Thymus (tissue), 11 donors: Measurements from ENCODE around the gene ASCC1. TPM values are rescaled to one million over a fixed set of nuclear protein-coding genes. Genes with fewer than 3 reads are reported as not detected.
"Not testable (repeated sequence)": the region's sequence is repeated elsewhere in the genome, so short reads cannot be mapped to it uniquely, and the experiment has no call there.

Experiments used
- DNase-seq, 9 donors: peaks; one replicate each; pipeline ENCODE4 v3.0.0-alpha.2; 2013; ENCODE audit warnings: low spot score in 9 of 9, low read depth in 6 of 9, missing footprints in 1 of 9
- H3K27ac ChIP-seq, 2 donors: one replicate each; pipeline ENCODE4 v1.5.1; 2013; ENCODE audit warnings: control low read depth in 1 of 2, low read depth in 1 of 2, low read length in 1 of 2, mild to moderate bottlenecking in 1 of 2, moderate library complexity in 1 of 2
- H3K27me3 ChIP-seq, 2 donors: one replicate each; pipeline ENCODE4 v1.5.1; 2013; ENCODE audit warnings: low read length in 1 of 2; ENCODE audit not compliant: control insufficient read depth in 2 of 2, insufficient read depth in 1 of 2
- H3K36me3 ChIP-seq, 2 donors: one replicate each; pipeline ENCODE4 v1.5.1; 2013; ENCODE audit warnings: low read length in 1 of 2, mild to moderate bottlenecking in 1 of 2, moderate library complexity in 1 of 2; ENCODE audit not compliant: control insufficient read depth in 2 of 2, insufficient read depth in 2 of 2
- H3K4me1 ChIP-seq, 2 donors: one replicate each; pipeline ENCODE4 v1.5.1; 2013; ENCODE audit warnings: low read length in 2 of 2; ENCODE audit not compliant: control insufficient read depth in 2 of 2, insufficient read depth in 2 of 2
- H3K4me3 ChIP-seq, 2 donors: one replicate each; pipeline ENCODE4 v1.5.1; 2013; ENCODE audit warnings: low read length in 2 of 2, control low read depth in 1 of 2, mild to moderate bottlenecking in 1 of 2
- H3K9me3 ChIP-seq, 2 donors: one replicate each; pipeline ENCODE4 v1.5.1; 2013; ENCODE audit warnings: low read length in 1 of 2, mild to moderate bottlenecking in 1 of 2; ENCODE audit not compliant: control insufficient read depth in 2 of 2, insufficient read depth in 1 of 2
- WGBS: extraction: QIAGEN DNeasy Blood & Tissue Kit; methylation state at CpG from one replicate; pipeline ENCODE4 v1.1.7; 2013; 5-methylcytosine and 5-hydroxymethylcytosine counted together
- polyA plus RNA-seq: library from polyadenylated mRNA; stranded (reverse); fragments of 200-250 nt; gene quantifications from one replicate; pipeline ENCODE4 v1.2.3, GENCODE V29; 2013
- total RNA-seq: library from RNA; stranded (reverse); fragments of 120-200 nt; gene quantifications from one replicate; pipeline ENCODE4 v1.2.4, GENCODE V29; 2013
- donor health status: healthy.

The ASCC1 gene
- total and polyA plus RNA-seq, 2 donors = 22.1 to 29.7 TPM

- H3K27ac ChIP-seq, H3K9me3 ChIP-seq, H3K4me3 ChIP-seq, H3K36me3 ChIP-seq, H3K4me1 ChIP-seq, H3K27me3 ChIP-seq, DNase-seq: not testable (repeated sequence)
- 99% methylated on average over 5 of the region's 6 CpGs for WGBS
Observed at GRCh38 chr10:72150746-72151478, 65.2 kb downstream of the ASCC1 start.

GRCh38 chr10:72147324-72147584 is 68.8 kb downstream of the ASCC1 start:
- not testable (repeated sequence) for H3K9me3 ChIP-seq, H3K27ac ChIP-seq, H3K4me1 ChIP-seq, H3K27me3 ChIP-seq, H3K36me3 ChIP-seq, H3K4me3 ChIP-seq, DNase-seq
- 96% methylated on average over 4 of the region's 4 CpGs for WGBS

GRCh38 chr10:72146559-72147323 is 69.3 kb downstream of the ASCC1 start:
- Histone ChIP-seq H3K27me3 (no peaks in the 10 kb centered on the region), H3K4me1 (no peaks in the 10 kb centered on the region), H3K36me3 (no peaks in the 10 kb centered on the region), H3K27ac (no peak overlapping the region), H3K9me3 (no peaks in the 10 kb centered on the region), H3K4me3 (no peak overlapping the region)
- DNase-seq = no peak
- WGBS = 97% methylated on average over 4 of the region's 4 CpGs

- H3K4me1 ChIP-seq = no peaks in the 10 kb centered on the region
- H3K9me3 ChIP-seq = no peaks in the 10 kb centered on the region
- no peak overlapping the region for H3K4me3 ChIP-seq
- H3K27me3 ChIP-seq = no peaks in the 10 kb centered on the region
- no peak for DNase-seq
- H3K27ac ChIP-seq = no peak overlapping the region
- H3K36me3 ChIP-seq = no peaks in the 10 kb centered on the region
- WGBS = 88% methylated on average over 6 of the region's 6 CpGs
Observed at GRCh38 chr10:72146071-72146470, 70.0 kb downstream of the ASCC1 start.

- 95% methylated on average over 2 of the region's 2 CpGs for WGBS
- no peak for DNase-seq
- Histone ChIP-seq H3K36me3 (no peaks in the 10 kb centered on the region), H3K27ac (no peak overlapping the region), H3K9me3 (no peaks in the 10 kb centered on the region), H3K27me3 (no peaks in the 10 kb centered on the region), H3K4me1 (no peaks in the 10 kb centered on the region), H3K4me3 (no peak overlapping the region)
Observed at GRCh38 chr10:72145657-72146056, 70.4 kb downstream of the ASCC1 start.

GRCh38 chr10:72140850-72141249 is 75.2 kb downstream of the ASCC1 start:
- Histone ChIP-seq H3K4me1 (peaks cover 0 to 1% of the 10 kb centered on the region in 2 donors), H3K27ac (no peak overlapping the region), H3K27me3 (no peaks in the 10 kb centered on the region), H3K4me3 (no peak overlapping the region), H3K36me3 (peaks cover 0 to 5% of the 10 kb centered on the region in 2 donors), H3K9me3 (peaks cover 0 to 5% of the 10 kb centered on the region in 2 donors)
- DNase-seq = no peak
- WGBS = 96% methylated on average over 2 of the region's 2 CpGs

- DNase-seq = no peak
- Histone ChIP-seq H3K27ac (no peak overlapping the region), H3K9me3 (peaks cover 0 to 5% of the 10 kb centered on the region in 2 donors), H3K36me3 (peaks cover 0 to 5% of the 10 kb centered on the region in 2 donors), H3K4me3 (no peak overlapping the region), H3K4me1 (peaks cover 4 to 8% of the 10 kb centered on the region in 2 donors), H3K27me3 (no peaks in the 10 kb centered on the region)
Observed at GRCh38 chr10:72140174-72140573, 75.9 kb downstream of the ASCC1 start.

- 98% methylated on average over 7 of the region's 7 CpGs for WGBS
- Histone ChIP-seq H3K36me3 (peaks cover 0 to 5% of the 10 kb centered on the region in 2 donors), H3K4me1 (peaks cover 10 to 20% of the 10 kb centered on the region in 2 donors), H3K4me3 (no peak overlapping the region), H3K9me3 (peaks cover 0 to 5% of the 10 kb centered on the region in 2 donors), H3K27ac (no peak overlapping the region), H3K27me3 (no peaks in the 10 kb centered on the region)
- DNase-seq = no peak
Observed at GRCh38 chr10:72137583-72137982, 78.5 kb downstream of the ASCC1 start.

- WGBS = 97% methylated on average over 10 of the region's 10 CpGs
- H3K9me3 ChIP-seq, H3K36me3 ChIP-seq, H3K27ac ChIP-seq, H3K27me3 ChIP-seq, DNase-seq, H3K4me3 ChIP-seq: not testable (repeated sequence)
- peaks cover 10 to 20% of the 10 kb centered on the region in 2 donors for H3K4me1 ChIP-seq
Observed at GRCh38 chr10:72136225-72136624, 79.9 kb downstream of the ASCC1 start.
